Activated effector memory CD4-positive, alpha-beta T cell treated with Interleukin-2 at 50 U/mL for 16 hours (primary cell): ENCODE measurements around the gene EHBP1L1.
"Not testable (repeated sequence)": the region's sequence is repeated elsewhere in the genome, so short reads cannot be mapped to it uniquely, and the experiment has no call there.

ENCODE experiments used
- DNase-seq: peaks from one replicate; pipeline ENCODE4 v3.0.0-alpha.2; 2020

The EHBP1L1 gene

DNA sequence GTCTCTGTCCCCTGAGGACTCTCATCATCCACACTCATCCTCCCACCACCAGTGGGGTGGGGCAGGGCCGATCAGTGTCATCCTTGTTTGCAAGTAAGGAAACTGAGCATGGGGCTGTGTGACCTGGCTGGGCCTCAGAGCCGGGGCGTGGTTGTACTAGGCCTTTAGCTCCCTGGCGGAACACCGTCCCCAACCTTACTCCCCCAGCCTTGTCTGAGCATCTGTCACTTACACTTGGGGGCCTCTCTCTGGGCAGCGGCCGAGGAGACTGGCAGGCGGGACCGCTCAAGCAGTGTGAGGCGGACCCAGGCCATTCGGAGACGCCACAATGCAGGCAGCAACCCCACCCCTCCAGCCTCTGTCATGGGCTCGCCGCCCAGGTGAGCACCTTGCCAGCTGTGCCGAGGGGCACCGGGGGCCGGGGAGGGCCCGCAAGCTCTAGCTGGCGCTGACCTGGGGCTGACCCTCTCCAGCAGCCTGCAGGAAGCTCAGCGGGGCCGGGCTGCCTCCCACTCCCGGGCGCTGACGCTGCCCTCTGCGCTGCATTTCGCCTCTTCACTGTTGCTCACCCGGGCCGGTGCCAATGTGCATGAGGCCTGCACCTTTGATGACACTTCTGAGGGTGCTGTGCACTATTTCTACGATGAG lies 43.6 kb downstream of the EHBP1L1 start:
- no peak for DNase-seq

DNA sequence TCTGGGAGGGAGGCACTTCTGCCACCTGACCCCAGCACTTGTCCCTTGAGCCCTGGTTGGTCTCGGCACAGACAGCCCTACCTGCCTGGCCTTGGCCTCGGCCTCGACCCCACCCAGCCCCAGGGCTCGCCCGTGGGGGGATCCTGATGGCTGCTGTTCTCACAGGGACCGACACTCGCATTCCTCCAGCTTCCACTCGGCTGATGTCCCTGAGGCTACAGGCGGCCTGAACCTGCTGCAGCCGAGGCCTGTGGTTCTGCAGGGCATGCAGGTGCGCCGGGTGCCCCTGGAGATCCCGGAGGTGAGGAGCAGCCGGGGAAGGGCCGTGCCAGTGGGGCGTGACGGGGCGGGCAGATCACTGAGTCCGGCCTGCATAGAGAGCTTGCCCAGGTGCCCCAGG lies 44.8 kb downstream of the EHBP1L1 start:
- DNase-seq: no peak

DNA sequence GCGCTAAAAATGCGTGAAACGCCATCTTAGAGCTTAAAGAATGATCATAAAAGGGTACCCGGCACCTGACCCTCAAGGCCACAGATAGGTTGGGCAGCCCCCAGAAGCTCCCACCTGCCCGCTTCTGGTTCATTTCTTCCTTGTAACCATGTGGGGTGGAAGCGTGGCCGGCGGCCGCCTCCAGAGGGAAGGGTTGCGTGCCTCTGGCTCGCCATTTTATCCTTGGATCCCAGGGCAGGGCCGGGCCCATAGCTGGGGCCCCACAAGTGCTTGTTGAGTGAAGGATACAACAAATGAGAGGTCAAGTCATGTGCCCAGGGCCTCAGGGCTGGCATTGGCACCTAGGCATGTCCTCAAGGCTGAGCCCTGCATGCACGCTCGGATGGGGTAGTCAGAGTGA lies 45.6 kb downstream of the EHBP1L1 start:
- no peak for DNase-seq

GRCh38 chr11:65622011-65622410 lies 46.2 kb downstream of the EHBP1L1 start:
- DNase-seq: no peak

GRCh38 chr11:65623177-65623576 lies 47.3 kb downstream of the EHBP1L1 start:
- DNase-seq: no peak

- no peak for DNase-seq
Measured at GRCh38 chr11:65623852-65624616, 48.2 kb downstream of the EHBP1L1 start.

GRCh38 chr11:65624931-65625627 lies 49.2 kb downstream of the EHBP1L1 start:
- DNase-seq: no peak

- DNase-seq: peak; percentile 33
Measured at GRCh38 chr11:65625628-65626342, 49.9 kb downstream of the EHBP1L1 start.

GRCh38 chr11:65627202-65627601 lies 51.3 kb downstream of the EHBP1L1 start:
- no peak for DNase-seq

DNA sequence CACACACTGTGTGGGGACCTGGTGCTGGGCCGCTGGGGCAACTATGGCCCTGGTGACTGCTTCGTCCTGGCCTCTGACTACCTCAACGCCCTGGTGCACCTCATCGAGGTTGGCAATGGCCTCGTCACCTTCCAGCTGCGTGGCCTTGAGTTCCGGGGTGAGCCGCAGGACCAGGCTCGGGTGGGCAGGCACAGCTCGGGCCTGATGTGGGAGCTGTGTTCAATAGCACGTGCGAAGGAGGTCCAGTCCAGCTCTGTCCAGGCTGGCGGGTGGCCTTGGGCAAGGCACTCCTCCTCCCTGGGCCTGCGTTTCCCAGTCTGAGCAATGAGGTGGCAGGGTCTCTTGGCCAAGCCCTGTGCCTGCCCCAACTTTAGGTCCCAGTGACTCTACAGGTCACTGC lies 53.7 kb downstream of the EHBP1L1 start:
- DNase-seq: no peak

- DNase-seq: no peak
Measured at GRCh38 chr11:65630215-65630614, 54.4 kb downstream of the EHBP1L1 start.

DNA sequence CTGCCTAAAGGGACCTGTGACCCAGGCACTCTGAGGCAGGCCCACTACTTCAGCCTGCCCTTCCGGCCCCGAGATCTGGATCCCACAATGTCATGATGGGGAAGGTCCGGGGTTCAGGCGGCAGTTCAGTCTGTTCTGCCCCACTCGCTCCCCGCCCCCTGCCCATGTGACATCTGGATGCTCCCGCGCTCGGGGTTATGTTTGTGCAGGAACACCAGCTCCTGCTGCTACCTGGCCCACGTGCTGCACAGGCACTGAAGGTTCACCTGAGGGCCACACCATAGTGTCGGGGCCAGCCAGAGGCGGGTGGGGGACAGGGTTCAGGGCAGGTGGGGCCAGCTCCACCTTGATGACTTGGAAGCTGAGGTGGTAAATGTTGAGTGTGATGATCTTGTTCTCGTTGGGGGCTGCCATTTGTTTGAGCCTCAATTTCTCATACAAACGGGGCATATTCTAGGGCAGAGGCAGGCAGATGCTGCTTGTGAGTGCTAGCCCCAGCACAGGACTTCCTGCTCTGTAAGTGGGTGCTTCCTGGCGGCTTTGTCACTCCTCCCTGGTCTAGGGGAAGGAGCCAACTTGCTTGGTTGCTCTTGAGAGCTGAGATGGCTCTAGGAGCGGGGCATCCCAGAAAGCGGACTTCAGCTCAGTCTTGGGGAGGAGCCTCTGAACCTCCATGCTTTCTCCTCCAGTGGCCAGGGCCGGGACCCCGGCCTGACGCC lies 57.7 kb downstream of the EHBP1L1 start:
- DNase-seq: no peak

DNA sequence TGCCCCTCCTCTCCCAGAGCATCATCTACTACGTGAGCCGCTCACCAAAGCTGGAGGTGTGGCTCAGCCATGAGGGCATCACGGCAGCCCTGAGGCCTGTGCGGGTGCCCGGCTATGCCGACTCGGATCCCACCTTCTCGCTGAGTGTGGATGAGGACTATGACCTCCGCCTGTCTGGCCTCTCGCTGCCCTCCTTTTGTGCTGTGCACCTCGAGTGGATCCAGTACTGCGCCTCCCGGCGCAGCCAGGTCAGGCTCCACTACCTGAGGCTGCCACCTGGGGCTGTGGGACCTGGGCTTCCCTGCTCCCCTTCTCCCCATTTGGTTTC lies 58.2 kb downstream of the EHBP1L1 start:
- DNase-seq: no peak

- DNase-seq: no peak
Measured at GRCh38 chr11:65634440-65634839, 58.6 kb downstream of the EHBP1L1 start.

DNA sequence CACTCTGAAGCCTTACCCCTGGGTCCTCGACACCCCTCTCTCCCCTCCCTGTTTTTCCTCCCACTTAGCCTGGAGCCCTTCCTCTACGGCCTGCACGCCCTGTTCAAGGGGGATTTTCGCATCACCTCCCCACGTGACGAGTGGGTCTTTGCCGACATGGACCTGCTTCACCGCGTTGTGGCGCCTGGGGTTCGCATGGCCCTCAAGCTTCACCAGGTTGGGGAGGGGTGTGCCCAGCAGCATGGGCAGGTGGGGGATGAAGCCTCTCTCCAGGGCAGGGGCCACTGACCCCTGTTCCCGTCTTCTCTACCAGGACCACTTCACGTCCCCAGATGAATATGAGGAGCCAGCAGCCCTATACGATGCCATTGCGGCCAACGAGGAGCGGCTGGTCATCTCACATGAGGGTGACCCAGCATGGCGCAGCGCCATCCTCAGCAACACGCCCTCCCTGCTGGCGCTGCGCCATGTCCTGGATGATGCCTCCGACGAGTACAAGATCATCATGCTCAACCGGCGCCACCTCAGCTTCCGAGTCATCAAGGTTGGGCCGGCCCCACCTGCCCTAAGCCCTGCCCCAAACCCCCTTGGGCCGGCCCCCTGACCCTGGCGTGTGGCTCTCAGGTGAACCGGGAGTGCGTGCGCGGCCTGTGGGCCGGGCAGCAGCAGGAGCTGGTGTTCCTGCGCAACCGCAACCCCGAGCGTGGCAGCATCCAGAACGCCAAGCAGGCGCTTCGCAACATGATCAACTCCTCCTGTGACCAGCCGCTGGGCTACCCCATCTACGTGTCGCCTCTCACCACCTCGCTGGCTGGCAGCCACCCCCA lies 59.3 kb downstream of the EHBP1L1 start:
- no peak for DNase-seq

DNA sequence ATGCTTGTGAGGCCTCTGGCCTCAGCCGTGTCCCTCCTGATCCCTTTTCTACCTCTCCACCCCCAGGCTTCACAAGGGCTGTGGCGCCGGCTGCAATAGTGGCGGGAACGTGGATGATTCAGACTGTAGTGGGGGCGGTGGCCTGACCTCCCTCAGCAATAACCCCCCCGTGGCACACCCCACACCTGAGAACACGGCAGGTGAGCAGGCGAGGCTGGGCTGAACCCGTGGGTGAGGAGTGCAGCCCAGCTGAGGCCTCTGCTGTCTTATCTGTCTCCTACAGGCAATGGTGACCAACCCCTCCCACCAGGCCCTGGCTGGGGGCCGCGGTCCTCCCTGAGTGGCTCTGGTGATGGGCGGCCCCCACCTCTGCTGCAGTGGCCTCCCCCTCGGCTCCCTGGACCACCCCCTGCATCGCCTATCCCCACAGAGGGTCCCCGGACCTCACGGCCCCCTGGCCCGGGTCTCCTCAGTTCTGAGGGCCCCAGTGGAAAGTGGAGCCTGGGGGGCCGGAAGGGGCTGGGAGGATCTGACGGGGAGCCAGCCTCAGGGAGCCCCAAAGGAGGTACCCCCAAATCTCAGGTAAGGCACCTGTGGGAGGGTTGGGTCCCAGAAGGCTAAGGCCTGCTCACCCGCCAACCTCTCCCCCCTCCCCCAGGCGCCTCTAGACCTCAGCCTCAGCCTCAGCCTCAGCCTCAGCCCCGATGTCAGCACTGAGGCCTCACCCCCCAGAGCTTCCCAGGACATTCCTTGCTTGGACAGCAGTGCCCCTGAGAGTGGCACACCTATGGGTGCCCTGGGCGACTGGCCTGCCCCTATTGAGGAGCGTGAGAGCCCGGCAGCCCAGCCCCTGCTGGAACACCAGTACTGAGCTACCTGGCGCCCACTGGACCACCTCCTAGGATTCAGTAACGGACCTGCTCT lies 60.5 kb downstream of the EHBP1L1 start:
- no peak for DNase-seq

DNA sequence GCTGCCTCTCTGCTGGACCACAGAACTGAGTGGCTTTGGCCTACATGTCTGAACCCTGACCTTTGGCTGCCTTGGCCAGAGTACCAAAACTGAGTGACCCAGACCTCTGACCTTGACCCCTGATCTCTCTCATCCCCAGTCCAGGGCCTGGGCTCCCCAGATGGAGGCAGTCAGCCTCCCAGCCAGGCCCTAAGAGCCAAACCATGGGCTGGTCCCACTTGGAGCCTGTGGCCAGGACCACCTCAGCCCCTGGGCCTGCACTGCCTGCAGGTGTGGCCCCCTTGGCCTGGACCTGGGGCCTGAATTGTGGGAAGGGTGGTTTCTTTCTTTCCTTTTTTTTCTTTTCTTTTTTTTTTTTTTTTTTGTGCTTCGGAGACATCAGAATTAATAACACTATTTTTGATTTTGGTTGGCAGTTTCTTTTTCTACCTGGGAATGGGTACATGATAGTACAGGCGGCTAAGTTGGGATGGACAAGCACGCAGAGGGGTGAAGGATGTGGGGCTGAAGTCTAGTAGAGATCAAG lies 61.2 kb downstream of the EHBP1L1 start:
- DNase-seq: no peak

- peak; percentile 65 for DNase-seq
Measured at GRCh38 chr11:65637794-65638419, 62.1 kb downstream of the EHBP1L1 start, which contains the start of gene SIPA1. Gene SIPA1, plus strand, starts transcription at chr11:65638101. Its CDS starts 2,821 bp downstream, at chr11:65640922.

DNA sequence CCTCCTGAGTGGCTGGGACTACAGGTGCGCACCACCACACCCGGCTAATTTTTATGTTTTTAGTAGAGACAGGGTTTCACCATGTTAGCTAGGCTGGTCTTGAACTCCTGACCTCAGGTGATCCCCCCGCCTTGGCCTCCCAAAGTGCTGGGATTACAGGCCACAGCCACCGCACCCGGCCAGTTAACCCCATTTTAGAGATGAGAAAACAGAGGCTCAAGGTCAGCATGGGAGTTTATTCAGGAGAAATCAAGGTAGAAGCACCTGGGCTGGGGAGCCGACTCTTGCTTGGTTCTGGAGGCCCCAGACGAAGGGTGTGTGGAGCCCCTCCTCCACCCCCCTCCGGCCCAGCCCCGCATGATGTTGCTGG lies 63.4 kb downstream of the EHBP1L1 start:
- DNase-seq: not testable (repeated sequence)
